HepG2 (cell line): ENCODE results near the gene TRERF1. TPM values are rescaled to one million over a fixed set of nuclear protein-coding genes. Genes with fewer than 3 reads are reported as not detected.

Experiments
- ATAC-seq: fragments of 200-7000 bp; cut with Tn5 transposase; 3 replicates; pipeline ENCODE4 v1.9.1; 2020; ENCODE audit warnings: mild to moderate bottlenecking, moderate library complexity
- BruUV-seq: library from RNA; stranded (reverse); fragments of 400-500 nt; replicated peaks from 2 replicates; lab custom pipeline; 2021; lab: Mats Ljungman, UMichigan
- CTCF ChIA-PET: fragments of 300-600 bp; formaldehyde crosslinking; extraction: SDS; loops from one replicate; lab custom pipeline; 2021; ENCODE audit warnings: low total read pairs, inconsistent platforms, low intra/inter-chr PET ratio; lab: Yijun Ruan, JAX
- POLR2A ChIA-PET: fragments of 350-600 bp; sonication (Branson Sonifier 250); formaldehyde crosslinking; loops from one replicate; lab custom pipeline; 2020; ENCODE audit warnings: antibody characterized with exemption, inconsistent platforms; lab: Yijun Ruan, JAX
- DNase-seq: peaks from one replicate; pipeline ENCODE4 v3.0.0-alpha.2; 2015; ENCODE audit warnings: low spot score
- FAIRE-seq: peaks from 3 replicates; lab custom pipeline; 2011; peaks lifted over from hg19 to GRCh38; lab: Jason Lieb, UNC
- H2AFZ ChIP-seq: one replicate; pipeline ENCODE4 v1.6.1; 2011; ENCODE audit warnings: low read length, inconsistent platforms
- H3K27ac ChIP-seq: fragments of 300-600 bp; 3 replicates; pipeline ENCODE4 v1.8.0; 2011; ENCODE audit warnings: mixed run types, mild to moderate bottlenecking, mixed read lengths, low read length, inconsistent platforms; ENCODE audit not compliant: insufficient read depth; ENCODE audit errors: extremely low read length
- H3K27me3 ChIP-seq, 2 experiments: fragments of 200-600 bp in 1 of 2; 2 replicates in 1 of 2; 3 replicates in 1 of 2; pipeline versions ENCODE4 v1.6.0 to v1.8.0; 2011; ENCODE audit warnings: low read length in 2 of 2, mild to moderate bottlenecking in 2 of 2, moderate library complexity in 2 of 2, inconsistent platforms in 1 of 2; ENCODE audit not compliant: insufficient read depth in 2 of 2, control insufficient read depth in 1 of 2
- H3K36me3 ChIP-seq, 2 experiments: fragments of 200-600 bp in 1 of 2; replicated peaks in 1 of 2; 2 replicates in 1 of 2; 3 replicates in 1 of 2; pipeline versions ENCODE4 v1.5.1 to v1.8.0; 2011; ENCODE audit warnings: low read length in 2 of 2, inconsistent platforms in 1 of 2; ENCODE audit not compliant: insufficient read depth in 2 of 2, control insufficient read depth in 1 of 2
- H3K4me1 ChIP-seq: 2 replicates; pipeline ENCODE4 v1.5.1; 2012; ENCODE audit warnings: low read length, inconsistent platforms; ENCODE audit not compliant: insufficient read depth
- H3K4me2 ChIP-seq: 2 replicates; pipeline ENCODE4 v1.6.0; 2011; ENCODE audit warnings: low read depth, low read length, inconsistent platforms
- H3K4me3 ChIP-seq, 3 experiments: fragments of 200-600 bp in 1 of 3; sonication (generic), shearing (Covaris generic) in 1 of 3; replicated peaks in 1 of 3; 2 replicates each; pipeline ENCODE4 v1.5.1; 2011 to 2016; ENCODE audit warnings: low read length in 3 of 3, inconsistent platforms in 2 of 3, low read depth in 2 of 3, mild to moderate bottlenecking in 2 of 3, control low read depth in 1 of 3, mixed read lengths in 1 of 3; ENCODE audit not compliant: insufficient read depth in 1 of 3
- H3K79me2 ChIP-seq: one replicate; pipeline ENCODE4 v1.6.1; 2011; ENCODE audit warnings: low read length, inconsistent platforms; ENCODE audit not compliant: insufficient read depth
- H3K9ac ChIP-seq: 2 replicates; pipeline ENCODE4 v1.6.0; 2011; ENCODE audit warnings: mild to moderate bottlenecking, low read depth, low read length, inconsistent platforms; ENCODE audit not compliant: insufficient read depth
- H3K9me3 ChIP-seq: 2 replicates; pipeline ENCODE4 v1.5.1; 2012; ENCODE audit warnings: mild to moderate bottlenecking, low read length
- H4K20me1 ChIP-seq: 2 replicates; pipeline ENCODE4 v1.6.0; 2011; ENCODE audit warnings: inconsistent platforms, mild to moderate bottlenecking, low read length, moderate library complexity; ENCODE audit not compliant: insufficient read depth
- CCAR2 ChIP-seq: fragments of 200-400 bp; formaldehyde crosslinking; optimal IDR thresholded peaks from 2 replicates; pipeline ENCODE3; 2018; ENCODE audit warnings: low read depth, mild to moderate bottlenecking, low read length, moderate library complexity
- CENPX ChIP-seq: sonication (generic); formaldehyde crosslinking; IDR thresholded peaks from 2 replicates; pipeline ENCODE4 v1.9.0; 2021; ENCODE audit warnings: mild to moderate bottlenecking, missing genetic modification reagents, moderate library complexity
- DMAP1 ChIP-seq: IDR thresholded peaks from 2 replicates; pipeline ENCODE4 v1.6.1; 2016
- FOXK1 ChIP-seq: sonication (generic); formaldehyde crosslinking; IDR thresholded peaks from 2 replicates; pipeline ENCODE4 v1.4.0; 2020; ENCODE audit warnings: low read depth, missing genetic modification reagents, borderline replicate concordance
- HMG20B ChIP-seq: conservative IDR thresholded peaks from 2 replicates; pipeline ENCODE4 v1.6.1; 2016; ENCODE audit warnings: missing genetic modification reagents, missing compliant biosample characterization
- KDM3A ChIP-seq: IDR thresholded peaks from 2 replicates; pipeline ENCODE4 v1.6.1; 2018; ENCODE audit warnings: low read depth, missing compliant biosample characterization
- KDM6A ChIP-seq: IDR thresholded peaks from 2 replicates; pipeline ENCODE4 v1.6.1; 2016; ENCODE audit warnings: low read depth
- MEF2D ChIP-seq: sonication (generic); formaldehyde crosslinking; IDR thresholded peaks from 2 replicates; pipeline ENCODE4 v1.5.1; 2020; ENCODE audit warnings: mild to moderate bottlenecking, missing genetic modification reagents
- PAWR ChIP-seq: sonication (generic); formaldehyde crosslinking; IDR thresholded peaks from 2 replicates; pipeline ENCODE4 v1.4.0; 2020; ENCODE audit warnings: missing genetic modification reagents, mild to moderate bottlenecking, borderline replicate concordance
- SIN3A ChIP-seq: IDR thresholded peaks from 2 replicates; pipeline ENCODE4 v1.6.1; 2011; ENCODE audit warnings: low read depth, mild to moderate bottlenecking, control low read depth, low read length, borderline replicate concordance
- TAF1 ChIP-seq: sonication (generic); formaldehyde crosslinking; IDR thresholded peaks from 2 replicates; pipeline ENCODE4 v1.4.0; 2020; ENCODE audit warnings: missing genetic modification reagents
- ZHX1 ChIP-seq: sonication (generic); formaldehyde crosslinking; IDR thresholded peaks from 2 replicates; pipeline ENCODE4 v1.8.1; 2022; ENCODE audit warnings: low read depth, mild to moderate bottlenecking, missing genetic modification reagents
- ZNF296 ChIP-seq: sonication (generic); formaldehyde crosslinking; conservative IDR thresholded peaks from 2 replicates; pipeline ENCODE4 v1.5.0; 2020; ENCODE audit warnings: mild to moderate bottlenecking, missing genetic modification reagents
- ZNF513 ChIP-seq: sonication (generic); formaldehyde crosslinking; conservative IDR thresholded peaks from 2 replicates; pipeline ENCODE4 v1.5.0; 2020; ENCODE audit warnings: missing genetic modification reagents
- ZNF530 ChIP-seq: sonication (generic); formaldehyde crosslinking; IDR thresholded peaks from 2 replicates; pipeline ENCODE4 v1.5.0; 2020; ENCODE audit warnings: low read depth, mild to moderate bottlenecking, missing genetic modification reagents
- ZNF598 ChIP-seq: sonication (generic); formaldehyde crosslinking; IDR thresholded peaks from 2 replicates; pipeline ENCODE4 v1.5.1; 2020; ENCODE audit warnings: mild to moderate bottlenecking, missing genetic modification reagents, borderline replicate concordance
- ZNF691 ChIP-seq: sonication (generic); formaldehyde crosslinking; IDR thresholded peaks from 2 replicates; pipeline ENCODE4 v1.4.0; 2020; ENCODE audit warnings: missing genetic modification reagents, low read depth, mild to moderate bottlenecking, borderline replicate concordance
- ZNF740 ChIP-seq: sonication (generic); formaldehyde crosslinking; IDR thresholded peaks from 2 replicates; pipeline ENCODE4 v1.4.0; 2020; ENCODE audit warnings: missing genetic modification reagents
- ZNF75D ChIP-seq: sonication (generic); formaldehyde crosslinking; IDR thresholded peaks from 2 replicates; pipeline ENCODE4 v1.8.1; 2023; ENCODE audit warnings: missing genetic modification reagents, mild to moderate bottlenecking, borderline replicate concordance
- ZNF850 ChIP-seq: sonication (generic); formaldehyde crosslinking; conservative IDR thresholded peaks from 2 replicates; pipeline ENCODE4 v1.9.0; 2021; ENCODE audit warnings: mild to moderate bottlenecking, missing genetic modification reagents
- WGBS: methylation state at CpG from one replicate; pipeline ENCODE4 v1.1.6; 2017; ENCODE audit warnings: low lambda C conversion rate; 5-methylcytosine and 5-hydroxymethylcytosine counted together
- in situ Hi-C: cut with HindIII; loops from 2 replicates; pipeline ENCODE4 v1.10.0; 2017; ENCODE audit warnings: low pct_unique_long_range_greater_than_20kb; ENCODE audit not compliant: extremely low pct_ligation_motif_present
- intact Hi-C: fragments of 100-400 bp; cut with micrococcal nuclease; formaldehyde crosslinking; loops from one replicate; pipeline ENCODE4 v1.10.0; 2022; ENCODE audit not compliant: unreplicated experiment
- polyA plus RNA-seq, 8 experiments: library from polyadenylated mRNA; depleted of rRNA in 3 of 8; stranded (reverse) in 7 of 8; unstranded in 1 of 8; fragments of >200 nt; fragmentation: Illumina TruSeq in 4 of 8; extraction: Trizol in 4 of 8; gene quantifications; 2 replicates each; pipeline versions ENCODE4 v1.2.1 to v1.2.3, GENCODE V29; 2011 to 2016; ENCODE audit warnings: low read depth in 4 of 8, missing spikeins in 1 of 8, mixed read lengths in 1 of 8; ENCODE audit not compliant: insufficient read depth in 1 of 8
- total RNA-seq, 5 experiments: library from RNA; depleted of rRNA; stranded (reverse); fragments of >200 nt; fragmentation: Illumina TruSeq; extraction: Trizol; gene quantifications; 2 replicates each; pipeline ENCODE4 v1.2.3, GENCODE V29; 2016; ENCODE audit warnings: low read depth in 1 of 5

Gene TRERF1
- total and polyA plus RNA-seq, 2 of the 13 experiments (the other 11 are each of a cell fraction or from before 2014, with no cell fraction given) = 0.02 TPM; not detected in 1

GRCh38 chr6:42316981-42317380 is 134.7 kb downstream of the TRERF1 start:
- no peak overlapping the region for H3K27ac ChIP-seq
- intact Hi-C loops = no loop called here
- WGBS = 19% methylated on average over 2 of the region's 2 CpGs
- peaks cover 4 to 28% of the 10 kb centered on the region in 2 experiments; a peak in 4 of 5 replicates for H3K27me3 ChIP-seq
- H3K9ac ChIP-seq = no peak overlapping the region
- in situ Hi-C loops = no loop called here
- no peaks in the 10 kb centered on the region for H3K79me2 ChIP-seq
- H3K4me1 ChIP-seq = peaks cover 13% of the 10 kb centered on the region; the same call in 1 of the 2 replicates
- ATAC-seq = no peak
- FAIRE-seq = no peak
- TF ChIP-seq KDM6A (CRISPR knock-in tag) = no peak
- TF ChIP-seq ZNF75D = no peak
- no peak for TF ChIP-seq ZNF740 (CRISPR knock-in tag)
- no peak for TF ChIP-seq KDM3A (CRISPR knock-in tag)
- no peak for TF ChIP-seq HMG20B (CRISPR knock-in tag)
- TF ChIP-seq CCAR2 = no peak
- no peak for TF ChIP-seq ZNF850 (CRISPR knock-in tag)
- no peak for TF ChIP-seq ZNF598 (CRISPR knock-in tag)
- no peak for TF ChIP-seq ZNF296 (CRISPR knock-in tag)
- TF ChIP-seq DMAP1 = no peak
- TF ChIP-seq ZNF691 (CRISPR knock-in tag) = no peak
- TF ChIP-seq SIN3A = no peak
- TF ChIP-seq MEF2D (CRISPR knock-in tag) = no peak
- TF ChIP-seq FOXK1 (CRISPR knock-in tag) = no peak
- no peak for TF ChIP-seq ZNF513 (CRISPR knock-in tag)
- TF ChIP-seq PAWR (CRISPR knock-in tag) = no peak
- TF ChIP-seq TAF1 (CRISPR knock-in tag) = no peak
- no peak for TF ChIP-seq ZHX1 (CRISPR knock-in tag)
- TF ChIP-seq ZNF530 = no peak
- no peak for TF ChIP-seq CENPX (CRISPR knock-in tag)
- no peak for DNase-seq
- BruUV-seq = no TSS peak
- H4K20me1 ChIP-seq = no peaks in the 10 kb centered on the region
- H2AFZ ChIP-seq = no peak overlapping the region
- no peak overlapping the region for H3K4me3 ChIP-seq
- no peaks in the 10 kb centered on the region for H3K36me3 ChIP-seq
- ChIA-PET POLR2A (no interaction called here), CTCF (no interaction called here)
- no peak overlapping the region for H3K4me2 ChIP-seq
- no peaks in the 10 kb centered on the region for H3K9me3 ChIP-seq
